HUES48 (cell line): Measurements from ENCODE around the gene DCTPP1.

Experiments
- H3K27ac ChIP-seq: one replicate; pipeline ENCODE4 v1.7.0; 2013; ENCODE audit warnings: low read depth, low read length, inconsistent platforms
- H3K27me3 ChIP-seq: 2 replicates; pipeline ENCODE4 v1.6.1; 2013; ENCODE audit warnings: mild to moderate bottlenecking, low read length; ENCODE audit not compliant: control insufficient read depth, insufficient read depth
- H3K36me3 ChIP-seq: 2 replicates; pipeline ENCODE4 v1.6.1; 2013; ENCODE audit warnings: low read length; ENCODE audit not compliant: control insufficient read depth, insufficient read depth
- H3K4me1 ChIP-seq: 2 replicates; pipeline ENCODE4 v1.6.1; 2013; ENCODE audit warnings: mild to moderate bottlenecking, low read length; ENCODE audit not compliant: control insufficient read depth, insufficient read depth
- H3K4me3 ChIP-seq: 2 replicates; pipeline ENCODE4 v1.5.1; 2013; ENCODE audit warnings: mild to moderate bottlenecking, low read depth, low read length
- H3K9ac ChIP-seq: 2 replicates; pipeline ENCODE4 v1.6.1; 2013; ENCODE audit warnings: mild to moderate bottlenecking, low read depth, low read length, moderate library complexity
- H3K9me3 ChIP-seq: 2 replicates; pipeline ENCODE4 v1.6.1; 2013; ENCODE audit warnings: low read length; ENCODE audit not compliant: control insufficient read depth, insufficient read depth

DCTPP1 gene

GRCh38 chr16:30379158-30379783, 50.6 kb downstream of the DCTPP1 start:
- H3K27me3 ChIP-seq: no peaks in the 10 kb centered on the region
- peak overlapping the region; percentile 100 for H3K27ac ChIP-seq
- peaks cover 6% of the 10 kb centered on the region for H3K4me1 ChIP-seq
- peak overlapping the region; percentile 80 for H3K4me3 ChIP-seq
- H3K9ac ChIP-seq: peak overlapping the region; percentile 35; the same call in 1 of the 2 replicates
- H3K9me3 ChIP-seq: no peaks in the 10 kb centered on the region
- H3K36me3 ChIP-seq: no peaks in the 10 kb centered on the region

- H3K4me3 ChIP-seq: peak overlapping the region; percentile 80
- peak overlapping the region; percentile 84 for H3K9ac ChIP-seq
- H3K9me3 ChIP-seq: no peaks in the 10 kb centered on the region
- H3K27ac ChIP-seq: peak overlapping the region; percentile 100
- H3K27me3 ChIP-seq: no peaks in the 10 kb centered on the region
- peaks cover 6% of the 10 kb centered on the region for H3K4me1 ChIP-seq
- H3K36me3 ChIP-seq: no peaks in the 10 kb centered on the region
Observed at GRCh38 chr16:30378236-30379157, 51.3 kb downstream of the DCTPP1 start.

GRCh38 chr16:30377812-30378235, 52.0 kb downstream of the DCTPP1 start:
- H3K27me3 ChIP-seq: no peaks in the 10 kb centered on the region
- no peaks in the 10 kb centered on the region for H3K9me3 ChIP-seq
- peak overlapping the region; percentile 100 for H3K27ac ChIP-seq
- no peaks in the 10 kb centered on the region for H3K36me3 ChIP-seq
- peak overlapping the region; percentile 80 for H3K4me3 ChIP-seq
- H3K4me1 ChIP-seq: peaks cover 6% of the 10 kb centered on the region
- peak overlapping the region; percentile 84 for H3K9ac ChIP-seq

- peak overlapping the region; percentile 100 for H3K27ac ChIP-seq
- H3K9me3 ChIP-seq: no peaks in the 10 kb centered on the region
- H3K4me3 ChIP-seq: peak overlapping the region; percentile 80
- peak overlapping the region; percentile 65 for H3K9ac ChIP-seq
- no peaks in the 10 kb centered on the region for H3K36me3 ChIP-seq
- peaks cover 6% of the 10 kb centered on the region for H3K4me1 ChIP-seq
- H3K27me3 ChIP-seq: no peaks in the 10 kb centered on the region
Observed at GRCh38 chr16:30377050-30377811, 52.6 kb downstream of the DCTPP1 start.

GRCh38 chr16:30376461-30376902, 53.3 kb downstream of the DCTPP1 start:
- Histone ChIP-seq H3K27ac (no peak overlapping the region), H3K36me3 (no peaks in the 10 kb centered on the region), H3K9me3 (no peaks in the 10 kb centered on the region), H3K4me1 (peaks cover 6% of the 10 kb centered on the region), H3K9ac (no peak overlapping the region), H3K4me3 (no peak overlapping the region), H3K27me3 (no peaks in the 10 kb centered on the region)

GRCh38 chr16:30375864-30376263, 54.0 kb downstream of the DCTPP1 start:
- H3K27ac ChIP-seq: no peak overlapping the region
- no peak overlapping the region for H3K9ac ChIP-seq
- H3K4me1 ChIP-seq: peaks cover 6% of the 10 kb centered on the region

GRCh38 chr16:30374538-30374937, 55.3 kb downstream of the DCTPP1 start, which contains the start of gene MYL11:
Gene MYL11 (plus strand): TSS chr16:30374802. CDS start chr16:30374858, 56 bp downstream.
- Histone ChIP-seq H3K4me3 (no peak within 1 kb of the TSS), H3K9ac (no peak within 1 kb of the TSS), H3K36me3 (no peaks in the 10 kb centered on the region), H3K9me3 (no peaks in the 10 kb centered on the region), H3K27ac (no peak within 1 kb of the TSS), H3K4me1 (peaks cover 6% of the 10 kb centered on the region), H3K27me3 (no peaks in the 10 kb centered on the region)

More at GRCh38 chr16:30375864-30376263, 54.0 kb downstream of the DCTPP1 start:
- Histone ChIP-seq H3K4me3 (no peak overlapping the region), H3K36me3 (no peaks in the 10 kb centered on the region), H3K27me3 (no peaks in the 10 kb centered on the region), H3K9me3 (no peaks in the 10 kb centered on the region)
